CD4-positive, alpha-beta T cell treated with Interleukin-21 for 1 hour (primary cell): ENCODE measurements around the gene PRKAR1B.
"Not testable (repeated sequence)": the region's sequence is repeated elsewhere in the genome, so short reads cannot be mapped to it uniquely, and the experiment has no call there.

Experiments used
- DNase-seq: peaks from one replicate; pipeline ENCODE4 v3.0.0-alpha.2; 2020

The PRKAR1B gene

GRCh38 chr7:665736-666453 lies 61.2 kb downstream of the PRKAR1B start:
- no peak for DNase-seq

GRCh38 chr7:664997-665735 lies 61.9 kb downstream of the PRKAR1B start:
- no peak for DNase-seq

- no peak for DNase-seq
Measured at GRCh38 chr7:664402-664775, 62.7 kb downstream of the PRKAR1B start.

- no peak for DNase-seq
Measured at GRCh38 chr7:662576-662975, 64.5 kb downstream of the PRKAR1B start.

GRCh38 chr7:659996-660395 lies 67.1 kb downstream of the PRKAR1B start:
- no peak for DNase-seq

- no peak for DNase-seq
Measured at GRCh38 chr7:659306-659847, 67.7 kb downstream of the PRKAR1B start.

- no peak for DNase-seq
Measured at GRCh38 chr7:657565-658119, 69.4 kb downstream of the PRKAR1B start.

GRCh38 chr7:657010-657409 lies 70.1 kb downstream of the PRKAR1B start:
- DNase-seq, result not testable (repeated sequence)

- DNase-seq, result no peak
Measured at GRCh38 chr7:655758-656157, 71.3 kb downstream of the PRKAR1B start.

- DNase-seq, result no peak
Measured at GRCh38 chr7:653829-654764, 73.0 kb downstream of the PRKAR1B start.

GRCh38 chr7:652881-653280 lies 74.2 kb downstream of the PRKAR1B start:
- DNase-seq, result no peak

- DNase-seq, result peak; percentile 45
Measured at GRCh38 chr7:652167-652566, 74.9 kb downstream of the PRKAR1B start.

GRCh38 chr7:651032-651728 lies 75.9 kb downstream of the PRKAR1B start:
- DNase-seq, result peak; percentile 66

- DNase-seq, result no peak
Measured at GRCh38 chr7:650339-651031, 76.6 kb downstream of the PRKAR1B start.

GRCh38 chr7:646951-647350 lies 80.1 kb downstream of the PRKAR1B start:
- no peak for DNase-seq

GRCh38 chr7:646487-646886 lies 80.6 kb downstream of the PRKAR1B start:
- no peak for DNase-seq

GRCh38 chr7:645606-646005 lies 81.5 kb downstream of the PRKAR1B start:
- no peak for DNase-seq

GRCh38 chr7:644381-645305 lies 82.4 kb downstream of the PRKAR1B start:
- DNase-seq, result no peak

GRCh38 chr7:641966-642365 lies 85.1 kb downstream of the PRKAR1B start:
- no peak for DNase-seq

- DNase-seq, result no peak
Measured at GRCh38 chr7:641269-641671, 85.8 kb downstream of the PRKAR1B start.
